Endothelial cell of umbilical vein (primary cell): ENCODE results near the gene CAND2. TPM values are rescaled to one million over a fixed set of nuclear protein-coding genes. Genes with fewer than 3 reads are reported as not detected.

Source experiments
- BruUV-seq: library from RNA; stranded (reverse); fragments of 400-500 nt; replicated peaks from 2 replicates; lab custom pipeline; 2021; lab: Mats Ljungman, UMichigan
- CTCF ChIA-PET: fragments of 300-600, 350-600 bp; sonication (Branson Sonifier 250); formaldehyde crosslinking; loops from one replicate; lab custom pipeline; 2021; ENCODE audit warnings: antibody characterized with exemption, inconsistent platforms; lab: Charles Lee
- POLR2A ChIA-PET: fragments of 300-600, 350-600 bp; sonication (Branson Sonifier 250); formaldehyde crosslinking; loops from one replicate; lab custom pipeline; 2021; ENCODE audit warnings: antibody characterized with exemption, inconsistent platforms; lab: Charles Lee
- DNase-seq: peaks from one replicate; pipeline ENCODE4 v3.0.0-alpha.2; 2011; ENCODE audit warnings: low read depth, low spot score
- FAIRE-seq: peaks from 2 replicates; lab custom pipeline; 2011; peaks lifted over from hg19 to GRCh38; lab: Jason Lieb, UNC
- H2AFZ ChIP-seq: 2 replicates; pipeline ENCODE4 v1.6.0; 2012; ENCODE audit warnings: low read depth, low read length, control low read depth, inconsistent platforms
- H3K27ac ChIP-seq: 2 replicates; pipeline ENCODE4 v1.5.1; 2011; ENCODE audit warnings: low read depth, mild to moderate bottlenecking, control low read depth, low read length, moderate library complexity; ENCODE audit not compliant: insufficient read depth
- H3K27me3 ChIP-seq, 2 experiments: 2 replicates each; pipeline versions ENCODE4 v1.6.0 to v1.6.1; 2011; ENCODE audit warnings: low read length in 2 of 2, mixed read lengths in 1 of 2; ENCODE audit not compliant: control insufficient read depth in 2 of 2, insufficient read depth in 2 of 2
- H3K36me3 ChIP-seq, 2 experiments: 2 replicates in 1 of 2; 3 replicates in 1 of 2; pipeline ENCODE4 v1.5.1; 2011; ENCODE audit warnings: low read length in 2 of 2, mild to moderate bottlenecking in 1 of 2, moderate library complexity in 1 of 2; ENCODE audit not compliant: control insufficient read depth in 2 of 2, insufficient read depth in 2 of 2; ENCODE audit errors: extremely low read depth in 1 of 2
- H3K4me1 ChIP-seq: 3 replicates; pipeline ENCODE4 v1.5.1; 2011; ENCODE audit warnings: mild to moderate bottlenecking, low read length; ENCODE audit not compliant: control insufficient read depth, insufficient read depth; ENCODE audit errors: extremely low read depth
- H3K4me2 ChIP-seq: 2 replicates; pipeline ENCODE4 v1.6.1; 2011; ENCODE audit warnings: low read length, control low read depth, mixed read lengths; ENCODE audit not compliant: insufficient read depth
- H3K4me3 ChIP-seq, 3 experiments: fragments of 200-600 bp in 1 of 3; sonication (generic), shearing (Covaris generic) in 1 of 3; replicated peaks in 1 of 3; 2 replicates each; pipeline ENCODE4 v1.5.1; 2011 to 2016; ENCODE audit warnings: control low read depth in 3 of 3, low read length in 3 of 3, mild to moderate bottlenecking in 2 of 3, inconsistent platforms in 1 of 3, low read depth in 1 of 3, moderate library complexity in 1 of 3; ENCODE audit not compliant: insufficient read depth in 1 of 3
- H3K79me2 ChIP-seq: 2 replicates; pipeline ENCODE4 v1.6.0; 2012; ENCODE audit warnings: low read length, inconsistent platforms; ENCODE audit not compliant: control insufficient read depth, insufficient read depth
- H3K9ac ChIP-seq: replicated peaks from 2 replicates; pipeline ENCODE3; 2011; ENCODE audit warnings: low read length, control low read depth; ENCODE audit not compliant: insufficient read depth; ENCODE audit errors: extremely low read depth
- H3K9me1 ChIP-seq: replicated peaks from 3 replicates; pipeline ENCODE4 v1.6.0; 2011; ENCODE audit warnings: mild to moderate bottlenecking, low read length; ENCODE audit not compliant: control insufficient read depth, insufficient read depth; ENCODE audit errors: extremely low read depth
- H3K9me3 ChIP-seq: replicated peaks from 2 replicates; pipeline ENCODE4 v1.5.1; 2012; ENCODE audit warnings: low read length, inconsistent platforms; ENCODE audit not compliant: control insufficient read depth, insufficient read depth
- H4K20me1 ChIP-seq: replicated peaks from 2 replicates; pipeline ENCODE3; 2011; ENCODE audit warnings: mild to moderate bottlenecking, low read length; ENCODE audit not compliant: control insufficient read depth, insufficient read depth; ENCODE audit errors: extremely low read depth
- CTCF ChIP-seq, 2 donors: IDR thresholded peaks; 1 replicate in 1 of 2; 2 replicates in 1 of 2; pipeline ENCODE4 v1.5.1; 2011; ENCODE audit warnings: low read length in 2 of 2, mild to moderate bottlenecking in 2 of 2, moderate library complexity in 2 of 2, control low read depth in 1 of 2, inconsistent platforms in 1 of 2, low read depth in 1 of 2; ENCODE audit not compliant: insufficient read depth in 1 of 2; ENCODE audit errors: extremely low read depth in 1 of 2
- EZH2 ChIP-seq: IDR thresholded peaks from 2 replicates; pipeline ENCODE4 v1.6.1; 2012; ENCODE audit warnings: borderline replicate concordance, low read depth, mild to moderate bottlenecking, moderate library complexity, low read length, inconsistent platforms; ENCODE audit not compliant: severe bottlenecking
- FOS ChIP-seq: IDR thresholded peaks from 2 replicates; pipeline ENCODE4 v1.6.1; 2011; ENCODE audit warnings: mild to moderate bottlenecking, low read length, moderate library complexity, borderline replicate concordance; ENCODE audit not compliant: insufficient read depth
- GATA2 ChIP-seq: IDR thresholded peaks from 2 replicates; pipeline ENCODE4 v1.7.0; 2011; ENCODE audit warnings: low read depth, mild to moderate bottlenecking, moderate library complexity, mixed read lengths, low read length; ENCODE audit not compliant: insufficient read length, insufficient read depth
- JUN ChIP-seq: IDR thresholded peaks from 2 replicates; pipeline ENCODE4 v1.6.1; 2011; ENCODE audit warnings: borderline replicate concordance, low read depth; ENCODE audit not compliant: insufficient read length, insufficient read depth
- MYC ChIP-seq: IDR thresholded peaks from one replicate; pipeline ENCODE4 v1.6.1; 2011; ENCODE audit warnings: mild to moderate bottlenecking, low read depth, low read length
- POLR2A ChIP-seq: IDR thresholded peaks from 2 replicates; pipeline ENCODE4 v1.6.1; 2012; ENCODE audit warnings: low read depth, mild to moderate bottlenecking, control low read depth, low read length
- POLR2AphosphoS5 ChIP-seq: IDR thresholded peaks from 2 replicates; pipeline ENCODE4 v1.6.1; 2012; ENCODE audit warnings: low read depth, mild to moderate bottlenecking, control low read depth, low read length, moderate library complexity; ENCODE audit not compliant: insufficient read depth
- dilution Hi-C: fragments of 300-500 bp; cut with MboI; formaldehyde crosslinking; loops from one replicate; pipeline ENCODE4 v1.15.0; 2019; ENCODE audit warnings: low sequenced_read_pairs; ENCODE audit not compliant: extremely low pct_ligation_motif_present
- intact Hi-C: fragments of 100-400 bp; cut with micrococcal nuclease; formaldehyde crosslinking; loops from one replicate; pipeline ENCODE4 v1.10.0; 2022
- polyA plus RNA-seq, 4 experiments: library from polyadenylated mRNA; depleted of rRNA in 3 of 4; stranded (reverse) in 3 of 4; unstranded in 1 of 4; fragments of >200 nt; gene quantifications; 2 replicates each; pipeline versions ENCODE4 v1.2.1 to v1.2.3, GENCODE V29; 2011 to 2012; ENCODE audit warnings: missing spikeins in 1 of 4
- total RNA-seq: library from RNA; stranded (reverse); gene quantifications from 2 replicates; pipeline ENCODE4 v1.2.3, GENCODE V29; 2021
- TF ChIP-seq, protein P1 (sequence below): IDR thresholded peaks from 2 replicates; pipeline ENCODE4 v1.6.1; 2011; ENCODE audit not compliant: insufficient read depth, insufficient read length

The CAND2 gene
- total and polyA plus RNA-seq, 2 donors (not counting 3 experiments of a cell fraction or from before 2014, with no cell fraction given): 7.1 to 11.0 TPM

- POLR2A ChIA-PET: no interaction called here
Measured at GRCh38 chr3:12777171-12777570, 19.3 kb upstream of the CAND2 start.

More at GRCh38 chr3:12777171-12777570, 19.3 kb upstream of the CAND2 start:
- Histone ChIP-seq H3K4me3 (no peak overlapping the region), H3K9me3 (no peaks in the 10 kb centered on the region), H3K9me1 (no peaks in the 10 kb centered on the region), H3K27me3 (peaks cover 6 to 7% of the 10 kb centered on the region in 2 experiments), H3K4me2 (no peak overlapping the region), H4K20me1 (no peaks in the 10 kb centered on the region), H3K36me3 (no peaks in the 10 kb centered on the region), H3K27ac (no peak overlapping the region), H3K79me2 (no peaks in the 10 kb centered on the region), H3K4me1 (peaks cover 8% of the 10 kb centered on the region), H2AFZ (no peak overlapping the region), H3K9ac (no peak overlapping the region)
- DNase-seq (no peak), FAIRE-seq (no peak)
- dilution Hi-C loops: no loop called here
- intact Hi-C loops: no loop called here
- BruUV-seq: no TSS peak
- CTCF ChIA-PET: no interaction called here
- TF ChIP-seq EZH2: no peak
- TF ChIP-seq JUN: no peak
- no peak for TF ChIP-seq CTCF (IDR thresholded peaks at IDR 0.05; ENCODE audit: extremely low read depth in 1 of 2, insufficient read depth in 1 of 2, low read depth in 1 of 2, low read length in 2 of 2)
- TF ChIP-seq GATA2: no peak
- no peak for TF ChIP-seq FOS
- TF ChIP-seq MYC: no peak
- TF ChIP-seq POLR2A: no peak
- TF ChIP-seq, protein P1, sequence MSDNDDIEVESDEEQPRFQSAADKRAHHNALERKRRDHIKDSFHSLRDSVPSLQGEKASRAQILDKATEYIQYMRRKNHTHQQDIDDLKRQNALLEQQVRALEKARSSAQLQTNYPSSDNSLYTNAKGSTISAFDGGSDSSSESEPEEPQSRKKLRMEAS: no peak
- no peak for TF ChIP-seq POLR2AphosphoS5
